ENCODE measurements around the gene NKD2.
"Not testable (repeated sequence)": the region's sequence is repeated elsewhere in the genome, so short reads cannot be mapped to it uniquely, and the experiment has no call there.

NKD2 gene

GRCh38 chr5:1078851-1079250 lies 70.2 kb downstream of the NKD2 start:
- no peak for FAIRE-seq
- DNase-seq (ENCODE audit: extremely low spot score, insufficient read length, low read depth): no peak

- FAIRE-seq (no peak), DNase-seq (ENCODE audit: extremely low spot score, insufficient read length, low read depth) (no peak)
These were observed 70.9 kb downstream of the NKD2 start for GRCh38 chr5:1079486-1079885.

GRCh38 chr5:1079961-1080360 lies 71.4 kb downstream of the NKD2 start:
- FAIRE-seq: no peak

GRCh38 chr5:1080432-1080831 lies 71.8 kb downstream of the NKD2 start:
- DNase-seq (ENCODE audit: extremely low spot score, insufficient read length, low read depth) (no peak), FAIRE-seq (no peak)

More at GRCh38 chr5:1079961-1080360, 71.4 kb downstream of the NKD2 start:
- DNase-seq (ENCODE audit: extremely low spot score, insufficient read length, low read depth): no peak

- no peak for FAIRE-seq
These were observed 72.9 kb downstream of the NKD2 start for GRCh38 chr5:1081519-1081918.

GRCh38 chr5:1083026-1083425 lies 74.4 kb downstream of the NKD2 start:
- FAIRE-seq; DNase-seq (ENCODE audit: extremely low spot score, insufficient read length, low read depth): not testable (repeated sequence)

More at GRCh38 chr5:1081519-1081918, 72.9 kb downstream of the NKD2 start:
- no peak for DNase-seq (ENCODE audit: extremely low spot score, insufficient read length, low read depth)

GRCh38 chr5:1083823-1084605 lies 75.4 kb downstream of the NKD2 start:
- DNase-seq (ENCODE audit: extremely low spot score, insufficient read length, low read depth): no peak
- FAIRE-seq: no peak

GRCh38 chr5:1085391-1085790 lies 76.8 kb downstream of the NKD2 start:
- DNase-seq (ENCODE audit: extremely low spot score, insufficient read length, low read depth): no peak
- FAIRE-seq: no peak

GRCh38 chr5:1086137-1086536 lies 77.5 kb downstream of the NKD2 start:
- DNase-seq (ENCODE audit: extremely low spot score, insufficient read length, low read depth) (no peak), FAIRE-seq (no peak)

GRCh38 chr5:1086871-1087270 lies 78.3 kb downstream of the NKD2 start:
- FAIRE-seq (no peak), DNase-seq (ENCODE audit: extremely low spot score, insufficient read length, low read depth) (no peak)

GRCh38 chr5:1087428-1087827 lies 78.8 kb downstream of the NKD2 start:
- DNase-seq (ENCODE audit: extremely low spot score, insufficient read length, low read depth): no peak
- no peak for FAIRE-seq

- FAIRE-seq: no peak
These were observed 79.4 kb downstream of the NKD2 start for GRCh38 chr5:1088031-1088430.

More at GRCh38 chr5:1088031-1088430, 79.4 kb downstream of the NKD2 start:
- DNase-seq (ENCODE audit: extremely low spot score, insufficient read length, low read depth): no peak
